ENCODE results near the gene AIG1.

Gene AIG1

GRCh38 chr6:143268439-143268838 lies 207.8 kb downstream of the AIG1 start:
- no peak overlapping the region for H3K27ac ChIP-seq
- no peak for TF ChIP-seq CTCF (IDR thresholded peaks at IDR 0.05)
- no peak overlapping the region for H3K4me3 ChIP-seq
- DNase-seq (ENCODE audit: low spot score): no peak

GRCh38 chr6:143270026-143270425 lies 209.3 kb downstream of the AIG1 start:
- no peak overlapping the region for H3K4me3 ChIP-seq
- no peak for DNase-seq (ENCODE audit: low spot score)
- TF ChIP-seq CTCF (IDR thresholded peaks at IDR 0.05): no peak
- H3K27ac ChIP-seq: no peak overlapping the region

GRCh38 chr6:143271024-143271423 lies 210.3 kb downstream of the AIG1 start:
- no peak for DNase-seq (ENCODE audit: low spot score)
- TF ChIP-seq CTCF (IDR thresholded peaks at IDR 0.05): no peak
- Histone ChIP-seq H3K27ac (no peak overlapping the region), H3K4me3 (no peak overlapping the region)

GRCh38 chr6:143276436-143276835 lies 215.7 kb downstream of the AIG1 start:
- TF ChIP-seq CTCF (IDR thresholded peaks at IDR 0.05): no peak
- Histone ChIP-seq H3K27ac (no peak overlapping the region), H3K4me3 (no peak overlapping the region)
- no peak for DNase-seq (ENCODE audit: low spot score)

- Histone ChIP-seq H3K27ac (no peak overlapping the region), H3K4me3 (no peak overlapping the region)
- no peak for TF ChIP-seq CTCF (IDR thresholded peaks at IDR 0.05)
- DNase-seq (ENCODE audit: low spot score): no peak
Observed at GRCh38 chr6:143279385-143279784, 218.7 kb downstream of the AIG1 start.

GRCh38 chr6:143283887-143284645 lies 223.4 kb downstream of the AIG1 start:
- Histone ChIP-seq H3K4me3 (no peak overlapping the region), H3K27ac (no peak overlapping the region)
- no peak for TF ChIP-seq CTCF (IDR thresholded peaks at IDR 0.05)
- DNase-seq (ENCODE audit: low spot score): no peak

- no peak overlapping the region for H3K27ac ChIP-seq
- no peak for DNase-seq (ENCODE audit: low spot score)
- TF ChIP-seq CTCF (IDR thresholded peaks at IDR 0.05): no peak
- no peak overlapping the region for H3K4me3 ChIP-seq
Observed at GRCh38 chr6:143286251-143286795, 225.6 kb downstream of the AIG1 start.

Measured in coronary artery (tissue), 2 donors.